ENCODE data around the gene ALKBH3.

ALKBH3 gene

DNA sequence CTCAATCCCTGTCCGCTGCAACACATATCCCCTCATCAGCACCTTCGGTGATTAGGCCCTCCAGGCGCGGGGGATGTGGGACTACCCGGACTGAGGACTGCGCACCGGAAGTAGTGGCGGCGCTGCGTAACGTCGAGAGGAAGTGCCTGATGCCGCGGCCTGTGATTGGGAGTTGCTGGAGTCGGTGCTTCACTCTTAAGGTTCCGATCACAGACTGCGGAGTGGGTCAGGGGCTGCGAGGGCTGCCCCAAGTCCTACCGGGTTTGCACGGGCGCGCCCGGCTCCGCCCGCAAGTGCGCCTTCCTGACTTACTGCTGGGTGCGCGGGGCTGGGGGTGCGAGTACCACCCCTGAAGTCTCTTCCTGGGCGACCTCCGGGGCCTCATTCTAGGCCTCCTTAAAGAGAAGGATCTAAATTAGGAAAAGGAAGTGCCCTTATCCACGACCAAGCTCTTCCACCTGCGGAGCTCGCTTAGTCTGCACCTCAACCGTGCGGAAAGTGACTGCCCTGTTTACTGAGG lies at the start of gene ALKBH3:
Gene ALKBH3, plus strand, starts transcription at position 192 of the 520 bp plus-strand sequence. CDS start 1,822 bp downstream, outside the sequence.
- peak; percentile 79 to 87 for DNase-seq (ENCODE audit: low read depth in 2 of 2)

DNA sequence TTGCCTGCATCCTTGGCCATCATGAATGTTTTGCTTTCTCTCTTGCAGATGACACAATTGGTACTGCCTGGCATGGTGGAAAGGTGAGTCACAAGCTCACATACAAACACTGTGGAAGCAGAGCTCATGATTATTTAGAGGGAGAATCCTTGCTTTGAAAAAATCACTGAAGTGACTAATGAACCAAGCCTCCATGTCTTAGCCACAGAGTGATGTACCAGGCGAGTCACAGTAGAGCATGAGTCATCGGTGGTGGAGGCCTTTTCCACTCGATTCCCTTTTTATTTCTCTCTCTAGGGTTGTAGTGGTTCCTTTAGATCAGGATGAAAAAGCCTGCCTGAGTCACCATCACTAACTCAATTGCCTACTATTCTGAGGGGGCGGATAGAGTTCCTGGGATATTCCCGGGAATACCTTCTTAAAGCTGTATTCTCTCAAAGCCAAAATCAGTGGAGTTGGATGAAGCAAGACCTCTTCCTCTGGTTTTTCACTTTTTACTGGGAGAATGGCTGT lies 49.6 kb upstream of the ALKBH3 start:
- DNase-seq (ENCODE audit: low read depth in 2 of 2) = peak; percentile 17 to 46

DNA sequence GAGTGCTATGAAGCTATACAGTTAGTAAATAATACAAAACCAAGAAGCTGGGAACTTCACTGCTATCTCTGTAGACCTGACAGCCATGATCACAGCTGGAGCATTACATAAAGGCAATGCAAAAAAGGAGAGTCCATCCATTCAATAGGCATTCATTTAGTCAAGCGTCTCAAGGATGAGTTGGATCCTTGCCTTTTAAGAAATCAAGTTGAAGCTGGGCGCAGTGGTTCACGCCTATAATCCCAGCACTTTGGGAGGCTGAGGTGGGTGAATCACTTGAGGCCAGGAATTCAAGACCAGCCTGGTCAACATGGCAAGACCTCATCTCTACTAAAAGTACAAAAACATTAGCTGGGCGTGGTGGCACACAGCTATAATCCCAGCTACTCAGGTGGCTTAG lies 48.1 kb upstream of the ALKBH3 start:
- no peak for DNase-seq (ENCODE audit: low read depth in 2 of 2)

DNA sequence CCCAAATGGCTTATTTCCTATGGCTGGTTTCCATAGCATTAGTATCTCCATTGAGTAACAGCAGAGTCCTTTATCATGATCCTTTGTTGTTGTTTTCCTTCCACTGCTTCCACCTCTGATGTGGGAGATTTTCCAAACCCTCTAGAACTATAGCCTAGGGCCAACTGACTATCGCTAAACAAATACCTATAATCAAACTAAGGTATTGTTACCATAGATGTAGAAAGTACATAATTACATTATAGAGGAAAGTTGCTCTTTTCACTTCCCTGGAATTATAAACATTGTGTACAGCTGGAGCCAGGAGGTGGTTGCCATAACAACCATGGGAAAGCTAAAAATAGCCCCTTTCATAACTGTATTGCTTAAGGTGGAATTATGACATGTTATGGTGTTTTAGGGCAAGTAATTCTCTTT lies 47.0 kb upstream of the ALKBH3 start:
- no peak for DNase-seq (ENCODE audit: low read depth in 2 of 2)

DNA sequence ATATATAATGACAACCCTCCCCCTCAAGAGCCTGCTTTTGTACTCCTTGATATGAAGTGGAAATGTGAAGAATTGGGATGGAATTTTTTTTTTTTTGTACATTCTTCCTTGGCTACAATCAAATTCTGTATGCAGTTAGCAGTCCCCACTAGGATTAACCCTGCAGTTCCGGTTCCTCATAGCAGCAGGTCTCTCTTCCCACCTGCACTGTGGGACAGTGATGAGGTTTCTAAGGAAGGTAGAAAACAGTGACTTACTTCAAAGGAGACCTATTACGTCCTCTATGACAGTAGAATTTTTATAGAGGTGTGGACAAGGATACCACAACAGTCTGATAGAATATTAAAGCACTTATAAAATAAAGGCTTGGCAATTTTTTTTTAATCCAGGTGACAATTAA lies 46.3 kb upstream of the ALKBH3 start:
- no peak for DNase-seq (ENCODE audit: low read depth in 2 of 2)

- DNase-seq (ENCODE audit: low read depth in 2 of 2) = no peak
Observed at GRCh38 chr11:43835104-43835503, 45.5 kb upstream of the ALKBH3 start.

DNA sequence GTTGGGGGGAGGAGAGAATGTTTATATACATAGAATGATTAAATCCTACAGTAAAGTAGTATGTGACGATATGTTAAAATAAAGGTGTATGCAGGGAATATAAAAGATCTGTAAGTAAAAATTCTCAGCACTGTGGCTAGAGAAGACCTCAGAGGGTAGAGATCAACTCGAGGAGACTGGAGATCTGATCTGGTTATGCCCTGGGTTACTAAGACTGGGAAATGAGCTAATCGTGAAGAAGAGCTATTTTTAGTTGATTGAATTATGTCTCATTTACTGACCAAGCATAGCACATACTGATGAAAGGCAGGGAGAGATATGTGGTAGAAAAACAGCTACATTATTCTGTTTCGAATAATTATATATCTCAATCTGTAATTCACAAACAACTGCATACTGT lies 42.8 kb upstream of the ALKBH3 start:
- DNase-seq (ENCODE audit: low read depth in 2 of 2) = no peak

DNA sequence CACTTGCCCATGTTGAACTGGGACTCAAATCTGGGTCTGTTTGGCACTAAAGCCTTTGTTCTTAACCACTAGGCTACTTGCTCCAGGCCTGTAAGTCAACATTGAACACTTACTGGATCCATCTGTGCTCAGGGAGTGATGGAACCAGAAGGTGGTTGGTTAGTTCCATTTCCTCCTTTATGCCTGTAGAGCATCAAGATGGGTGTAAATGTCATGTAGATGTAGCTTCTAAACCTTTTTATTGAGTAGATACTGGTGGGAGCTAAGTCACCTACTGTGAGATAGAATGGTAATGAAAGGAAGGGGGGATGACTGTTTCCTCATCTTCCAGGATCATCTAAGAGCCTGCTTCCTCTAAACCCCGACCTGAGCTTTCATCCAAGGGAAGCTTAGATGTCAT lies 38.6 kb upstream of the ALKBH3 start:
- no peak for DNase-seq (ENCODE audit: low read depth in 2 of 2)

GRCh38 chr11:43845816-43846215 lies 34.8 kb upstream of the ALKBH3 start:
- DNase-seq (ENCODE audit: low read depth in 2 of 2) = no peak

DNA sequence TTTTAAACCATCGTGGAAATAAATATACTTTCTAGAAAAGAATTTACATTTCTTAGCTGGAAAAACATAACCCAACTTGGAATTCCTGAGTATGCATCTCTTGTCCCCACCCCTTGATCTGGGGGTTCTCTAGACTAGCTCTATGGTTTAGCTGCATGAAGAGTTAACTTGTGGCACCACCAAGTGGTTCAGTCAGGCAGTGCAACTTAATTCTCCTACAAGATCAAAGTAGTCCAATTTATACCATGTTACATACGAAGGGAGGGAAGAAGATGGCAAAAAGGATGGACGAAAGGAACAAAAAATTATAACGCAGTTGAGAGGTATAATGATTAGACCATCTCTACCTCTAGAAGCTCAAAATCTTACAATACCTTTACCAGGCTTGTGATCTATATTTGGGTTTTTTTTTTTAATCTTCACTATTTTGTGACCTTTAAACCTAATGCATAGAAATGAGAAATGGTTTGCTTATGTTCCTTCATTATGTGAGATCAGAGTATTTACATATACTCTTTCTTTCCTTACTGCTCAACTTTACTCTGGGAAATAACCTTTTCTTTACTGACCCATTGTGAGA lies 28.5 kb upstream of the ALKBH3 start:
- DNase-seq (ENCODE audit: low read depth in 2 of 2) = peak; percentile 20 to 45

GRCh38 chr11:43853781-43854180 lies 26.9 kb upstream of the ALKBH3 start:
- DNase-seq (ENCODE audit: low read depth in 2 of 2) = no peak

DNA sequence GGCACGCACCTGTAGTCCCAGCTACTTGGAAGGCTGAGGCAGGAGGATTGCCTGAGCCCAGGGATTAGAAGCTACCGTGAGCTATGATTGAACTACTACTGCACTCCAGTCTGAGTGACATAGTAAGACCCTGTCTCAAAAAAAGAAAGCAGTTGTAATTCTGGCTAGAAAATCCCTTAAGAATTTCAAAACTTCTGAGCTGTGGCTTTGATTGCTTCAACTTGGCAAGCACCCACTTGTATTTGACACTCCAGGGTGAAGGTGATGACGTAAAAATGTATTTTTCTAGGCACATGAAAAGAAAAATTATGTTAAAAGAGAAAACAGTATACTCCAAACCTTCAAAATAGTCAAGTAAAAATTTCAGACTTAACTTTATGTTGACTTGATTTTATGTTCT lies 23.6 kb upstream of the ALKBH3 start:
- DNase-seq (ENCODE audit: low read depth in 2 of 2) = no peak

DNA sequence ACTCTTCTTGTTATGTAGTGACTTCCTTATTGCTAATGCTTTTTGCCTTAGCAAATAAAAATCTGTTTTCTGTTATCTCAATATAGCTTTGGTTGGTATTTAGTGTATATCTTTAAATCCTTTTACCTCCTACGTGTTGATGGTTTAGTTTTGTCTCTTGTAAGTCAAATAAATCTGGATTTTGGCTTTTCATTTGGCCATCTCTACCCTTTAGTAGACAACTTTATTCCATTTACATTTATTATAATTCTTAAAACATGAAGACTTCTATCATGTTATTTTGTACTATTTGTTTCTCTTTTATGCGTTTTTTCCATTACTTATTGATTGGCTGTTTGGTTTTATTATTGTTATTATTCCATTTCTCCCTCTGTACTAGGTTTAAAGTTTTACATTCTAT lies 19.5 kb upstream of the ALKBH3 start:
- DNase-seq (ENCODE audit: low read depth in 2 of 2) = no peak

DNA sequence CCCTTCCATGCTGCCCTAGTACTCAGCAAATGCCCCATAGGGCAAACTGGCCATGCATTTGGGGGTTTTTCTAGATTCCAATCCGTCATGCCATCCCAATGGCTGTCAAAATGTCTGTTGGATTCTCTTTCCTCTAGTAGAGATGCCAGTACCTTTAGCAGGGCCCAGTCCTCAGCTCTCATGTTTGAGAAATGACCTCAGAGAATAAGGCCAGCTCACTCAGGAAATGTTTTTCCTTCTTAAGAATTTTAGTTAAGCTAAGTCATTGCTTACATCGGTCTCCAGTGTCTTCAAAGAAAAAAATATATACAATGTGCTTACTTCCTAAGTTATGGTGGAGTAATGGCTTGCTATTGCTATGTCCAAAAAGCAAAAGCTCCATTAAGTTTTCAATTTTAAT lies 14.1 kb upstream of the ALKBH3 start:
- DNase-seq (ENCODE audit: low read depth in 2 of 2) = no peak

DNA sequence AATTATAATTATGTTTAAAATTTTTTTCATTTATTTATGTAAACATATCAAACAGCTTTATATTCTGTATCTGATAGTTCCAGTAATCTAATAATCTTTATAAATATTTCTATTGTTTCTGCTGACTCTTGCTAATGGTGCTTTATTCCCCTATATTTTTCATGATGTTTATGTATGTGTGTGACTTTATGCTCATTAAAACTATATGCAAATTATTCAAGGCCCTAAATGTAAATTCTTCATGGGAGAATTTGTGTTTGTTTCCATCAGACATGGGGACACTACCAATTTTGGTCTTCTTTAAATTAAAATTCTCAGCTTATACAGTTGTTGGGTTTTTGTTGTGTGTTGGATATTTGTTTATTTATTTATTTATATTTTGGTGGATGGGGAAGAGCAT lies 13.7 kb upstream of the ALKBH3 start:
- DNase-seq (ENCODE audit: low read depth in 2 of 2) = no peak

GRCh38 chr11:43868852-43869567 lies 11.6 kb upstream of the ALKBH3 start:
- peak; percentile 8 for DNase-seq (ENCODE audit: low read depth in 2 of 2)

DNA sequence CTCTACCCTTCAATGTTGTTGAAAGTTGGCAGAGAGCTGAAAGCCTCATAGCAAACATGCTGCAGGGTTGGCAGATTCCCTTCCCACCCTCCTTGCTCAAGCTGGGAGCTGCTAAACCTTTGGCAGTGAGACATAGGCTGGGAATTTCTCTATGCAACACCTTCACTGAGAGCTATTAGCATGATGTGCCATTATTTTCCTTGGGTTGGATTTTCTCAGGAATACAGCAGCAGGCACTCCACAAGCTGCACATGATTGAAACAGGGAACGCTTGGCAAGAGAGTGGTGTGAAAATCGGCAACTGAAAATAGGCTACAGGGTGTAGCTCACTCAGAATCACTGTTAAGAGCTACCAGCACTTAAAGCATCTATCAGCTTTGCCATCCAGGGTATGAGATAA lies 9.6 kb upstream of the ALKBH3 start:
- no peak for DNase-seq (ENCODE audit: low read depth in 2 of 2)

- DNase-seq (ENCODE audit: low read depth in 2 of 2) = no peak
Observed at GRCh38 chr11:43872995-43873394, 7.6 kb upstream of the ALKBH3 start.

DNA sequence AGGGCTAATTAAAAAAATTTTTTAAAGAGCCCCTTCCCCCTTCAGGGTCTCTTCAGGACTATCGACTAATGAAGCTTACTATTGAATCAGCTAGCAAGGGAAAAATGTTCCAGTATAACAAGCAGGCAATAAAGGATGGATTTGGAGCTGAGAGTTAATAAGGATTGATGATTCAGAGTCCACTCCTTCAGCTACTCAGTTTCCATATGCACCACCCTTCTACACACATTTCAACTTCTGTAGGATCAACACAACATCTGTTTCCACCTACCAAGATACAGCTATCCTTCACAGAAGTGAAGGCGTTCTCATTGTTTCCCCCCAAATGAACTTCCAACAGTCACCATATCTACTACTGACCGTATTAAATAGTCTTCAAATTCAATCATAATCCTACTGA lies 6.6 kb upstream of the ALKBH3 start:
- DNase-seq (ENCODE audit: low read depth in 2 of 2) = no peak

DNA sequence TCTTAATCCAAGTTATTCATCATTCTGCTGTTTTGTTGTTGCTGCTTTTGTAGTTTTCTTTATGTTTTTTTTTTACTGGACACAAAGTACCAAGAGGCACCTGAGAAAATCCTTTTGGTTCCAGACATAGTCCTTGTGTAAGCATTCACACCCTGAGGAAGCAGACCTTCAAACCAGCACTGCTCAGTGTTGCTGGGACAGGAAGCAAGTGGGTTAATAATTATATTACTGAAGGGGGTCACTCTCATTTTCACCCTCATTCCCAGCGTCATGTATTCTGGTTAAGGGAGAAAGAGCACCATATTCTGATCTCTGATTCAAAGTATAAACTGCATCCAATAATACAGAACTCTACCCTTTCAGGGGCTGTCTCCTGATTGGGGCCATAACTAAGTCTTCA lies 5.9 kb upstream of the ALKBH3 start:
- DNase-seq (ENCODE audit: low read depth in 2 of 2) = no peak

DNA sequence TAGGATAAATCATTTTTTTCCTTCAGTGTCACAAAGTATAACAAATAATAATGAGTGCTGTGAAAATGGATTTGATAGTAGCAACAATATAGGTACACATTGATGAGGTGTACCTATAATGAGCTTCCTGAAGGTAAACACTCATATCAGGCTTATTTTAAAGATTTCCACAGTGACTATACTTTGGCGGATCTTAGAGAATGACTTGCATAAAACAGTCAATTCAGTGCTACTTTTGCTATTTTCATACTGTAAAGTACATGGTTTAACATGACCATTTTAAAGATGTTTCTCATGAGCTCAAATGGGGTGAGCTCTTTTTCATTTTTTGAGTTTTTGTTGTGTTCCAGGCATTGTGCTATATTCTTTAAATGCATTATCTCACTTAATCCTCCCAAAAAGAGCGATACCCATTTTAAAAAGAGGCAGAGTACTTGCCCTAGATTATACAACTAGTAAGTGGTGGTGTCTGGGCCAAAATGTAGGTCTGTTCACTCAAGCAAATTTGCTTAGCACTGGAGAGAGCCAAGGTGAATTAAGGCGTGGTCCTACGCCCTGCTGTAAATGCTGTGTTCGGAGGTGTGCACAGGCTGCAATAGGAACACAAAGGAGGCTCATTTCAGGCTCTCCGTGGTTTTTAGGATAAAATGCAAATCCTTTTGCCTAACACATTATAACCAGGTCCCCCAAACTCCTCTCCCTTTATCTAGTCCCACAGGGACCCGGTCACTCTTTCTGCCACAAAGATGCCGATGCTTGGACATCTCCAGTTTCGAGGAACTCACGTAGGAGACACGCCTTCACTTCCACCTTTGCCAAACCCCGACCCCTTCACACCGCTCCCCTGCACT lies 617 bp upstream of the ALKBH3 start:
- DNase-seq (ENCODE audit: low read depth in 2 of 2) = no peak

DNA sequence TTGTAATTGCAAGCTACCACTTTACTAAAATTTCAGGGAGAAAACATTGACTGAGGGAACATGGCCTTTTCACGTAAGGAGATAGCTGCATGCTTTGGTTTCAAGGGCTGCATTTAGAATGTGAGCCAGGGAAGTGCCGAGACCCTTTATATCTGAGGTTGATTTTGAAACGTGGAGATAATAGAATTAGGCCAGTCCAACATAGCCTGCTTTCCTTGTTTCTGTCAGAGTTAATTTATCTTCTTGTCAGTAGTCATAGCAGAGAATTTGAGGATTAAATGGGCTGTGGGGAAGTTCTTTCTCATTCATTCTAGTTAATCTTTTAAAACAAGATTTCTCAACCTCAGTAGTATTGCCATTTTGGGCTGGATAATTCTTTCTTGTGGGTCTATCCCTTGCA lies 12.2 kb downstream of the ALKBH3 start:
- no peak for DNase-seq (ENCODE audit: low read depth in 2 of 2)

Measured in activated CD8-positive, alpha-beta memory T cell treated with anti-CD3 and anti-CD28 coated beads for 4 hours (primary cell).